ENCODE measurements around the gene NR1H2.
"Not testable (repeated sequence)": the region's sequence is repeated elsewhere in the genome, so short reads cannot be mapped to it uniquely, and the experiment has no call there.

NR1H2 gene

GRCh38 chr19:50376166-50377050, at the start of gene NR1H2:
Gene NR1H2 (plus strand): TSS chr19:50376457. CDS start chr19:50377606, 1,149 bp downstream.
- peak; percentile 98 for DNase-seq (ENCODE audit: low spot score)

DNA sequence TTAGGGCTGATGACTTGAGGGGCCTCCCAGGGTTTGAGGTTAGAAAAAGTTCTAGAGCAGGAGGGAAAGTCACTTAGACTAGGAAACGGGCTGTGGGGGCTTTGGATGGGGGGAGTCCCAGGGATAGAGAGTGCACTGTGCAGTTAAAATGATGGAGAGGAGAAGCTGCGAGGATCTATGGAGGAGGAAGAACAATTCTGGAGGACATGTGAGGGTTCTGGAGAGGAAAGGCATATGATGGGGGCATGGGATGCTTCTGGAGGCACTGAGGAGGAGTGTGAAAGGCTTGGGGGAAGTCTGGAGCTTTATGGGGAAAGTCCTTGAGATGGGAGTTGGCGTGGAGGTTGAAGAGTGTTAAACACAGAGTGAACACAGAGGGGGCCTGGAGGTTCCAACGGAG, 49.2 kb upstream of the NR1H2 start:
- DNase-seq (ENCODE audit: low spot score) = no peak

DNA sequence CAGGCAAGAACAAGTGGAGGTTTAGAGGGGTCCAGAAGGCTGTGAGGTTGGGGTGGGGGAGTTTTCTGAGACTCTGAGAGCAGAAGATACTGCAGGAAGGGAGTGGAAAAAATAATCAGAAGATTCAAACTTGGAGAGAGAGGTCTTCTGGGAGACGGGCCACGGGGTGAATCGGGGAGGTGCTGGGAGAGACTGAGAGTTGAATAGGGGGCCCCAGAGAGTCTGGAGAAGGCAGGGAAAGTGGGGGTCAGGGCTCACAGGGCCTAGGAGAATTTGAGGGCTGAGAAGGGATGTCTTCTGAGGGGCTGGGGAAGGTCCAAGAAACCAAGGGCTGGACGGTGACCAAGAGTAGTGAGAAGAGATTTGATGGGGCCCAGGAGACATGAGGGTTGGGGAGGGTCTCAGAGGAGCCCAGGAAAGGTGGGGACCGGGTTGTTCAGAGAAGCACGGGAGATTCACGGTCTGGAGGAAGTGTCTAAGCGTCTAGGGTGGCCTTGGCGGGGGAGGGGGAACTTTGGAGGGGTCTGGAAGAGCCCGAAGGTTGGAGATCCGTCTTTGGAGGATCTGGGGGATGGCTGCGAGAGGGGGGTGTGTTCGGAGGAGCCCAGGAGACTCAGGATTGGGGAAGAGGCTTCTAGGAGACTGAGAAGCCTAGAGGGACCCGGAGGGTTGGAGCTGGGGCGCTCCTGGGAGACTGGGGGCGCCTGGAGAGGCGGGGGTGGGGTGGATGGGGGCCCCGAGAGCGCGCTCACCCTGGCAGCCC, 48.6 kb upstream of the NR1H2 start:
- no peak for DNase-seq (ENCODE audit: low spot score)

DNA sequence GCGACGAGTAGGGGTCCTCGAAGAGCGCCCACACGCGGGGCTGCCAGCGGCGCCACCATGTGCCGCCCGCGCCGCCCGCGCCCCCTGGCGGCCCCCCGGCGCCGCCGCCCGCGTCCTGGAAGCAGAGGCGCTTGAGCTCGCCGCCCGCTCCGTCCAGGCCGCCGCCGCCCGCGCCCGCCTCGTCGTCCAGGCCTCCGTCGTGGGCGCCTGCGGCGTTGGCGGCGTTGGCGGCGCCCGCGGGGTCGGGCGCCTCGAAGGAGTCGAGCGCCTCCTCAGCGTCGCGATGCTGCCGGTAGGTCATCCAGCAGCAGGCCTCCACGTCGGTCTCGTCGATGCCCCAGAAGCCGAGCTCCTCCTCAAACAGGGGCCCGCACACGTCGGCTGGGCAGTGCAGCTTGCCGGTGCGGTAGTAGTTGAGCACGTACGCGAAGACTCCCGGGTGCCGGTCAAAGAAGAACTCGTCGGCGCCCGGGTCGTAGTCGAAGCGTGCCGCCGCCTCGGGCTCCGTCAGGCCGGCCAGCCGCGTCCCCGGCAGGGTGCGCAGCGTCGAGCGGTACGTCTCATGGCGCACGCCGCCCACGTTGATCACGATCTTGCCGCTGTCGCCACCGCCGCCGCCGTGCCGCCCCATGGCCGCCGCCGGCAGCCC, 47.9 kb upstream of the NR1H2 start:
- no peak for DNase-seq (ENCODE audit: low spot score)

GRCh38 chr19:50328873-50329145, 47.4 kb upstream of the NR1H2 start:
- no peak for DNase-seq (ENCODE audit: low spot score)

DNA sequence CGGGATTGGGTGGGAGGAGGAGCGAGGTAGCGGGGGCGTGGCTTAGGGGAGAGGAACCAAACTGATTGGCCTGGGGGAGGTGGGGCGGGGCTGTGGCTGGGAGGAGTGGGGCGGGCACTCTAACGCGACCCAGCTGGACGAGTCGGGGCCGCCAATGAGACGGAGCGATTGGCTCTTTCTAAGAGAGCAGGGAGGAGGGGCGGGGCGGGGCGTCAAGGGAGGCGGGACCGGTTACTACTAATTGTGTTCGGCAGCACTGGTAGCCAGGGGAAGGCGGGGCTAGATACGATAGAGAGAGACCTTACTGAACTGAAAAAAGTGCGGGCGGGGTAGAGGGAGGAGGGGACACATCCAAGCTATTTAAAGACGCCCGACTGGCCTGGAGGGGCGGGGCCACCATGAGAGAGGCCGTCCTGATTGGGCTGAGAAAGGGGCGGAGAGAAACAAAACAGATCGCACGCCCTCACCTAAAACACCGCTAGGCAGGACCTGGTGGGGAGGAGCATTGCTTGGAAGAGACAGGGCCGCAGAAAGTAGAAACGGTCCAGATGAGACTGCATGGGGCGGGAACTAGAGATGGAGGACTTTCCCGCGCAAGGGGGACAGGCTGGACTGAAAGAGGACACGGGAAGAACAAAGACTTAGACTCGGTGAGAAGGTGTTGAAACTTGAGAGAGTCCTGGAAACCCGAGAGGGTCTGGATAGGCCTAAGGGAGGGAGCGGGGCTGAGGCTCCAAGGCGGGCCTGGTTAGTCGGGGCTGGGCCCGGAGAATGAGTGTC, 46.9 kb upstream of the NR1H2 start, which contains the start of gene KCNC3:
Gene KCNC3, minus strand, starts transcription at position 232 of the 780 bp plus-strand sequence. CDS start 295 bp downstream, outside the sequence.
- DNase-seq (ENCODE audit: low spot score) = peak; percentile 100

DNA sequence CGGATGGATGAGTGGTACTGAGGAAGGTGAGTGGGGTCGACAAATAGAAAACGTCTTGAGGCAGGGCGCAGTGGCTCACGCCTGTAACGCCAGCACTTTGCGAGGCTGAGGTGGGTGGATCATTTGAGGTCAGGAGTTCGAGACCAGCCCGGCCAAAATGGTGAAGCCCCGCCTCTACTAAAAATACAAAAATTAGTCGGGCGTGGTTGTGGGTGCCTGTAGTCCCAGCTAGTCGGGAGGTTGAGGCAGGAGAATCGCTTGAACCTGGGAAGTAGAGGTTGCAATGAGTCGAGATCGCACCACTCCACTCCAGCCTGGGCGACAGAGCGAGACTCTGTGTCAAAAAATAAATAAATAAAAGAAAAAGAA, 46.3 kb upstream of the NR1H2 start:
- DNase-seq (ENCODE audit: low spot score) = not testable (repeated sequence)

GRCh38 chr19:50330365-50331078, 45.7 kb upstream of the NR1H2 start:
- DNase-seq (ENCODE audit: low spot score) = peak; percentile 94

GRCh38 chr19:50331221-50331993, 44.9 kb upstream of the NR1H2 start:
- no peak for DNase-seq (ENCODE audit: low spot score)

- DNase-seq (ENCODE audit: low spot score) = no peak
Measured at GRCh38 chr19:50331994-50332243, 44.3 kb upstream of the NR1H2 start.

- DNase-seq (ENCODE audit: low spot score) = no peak
Measured at GRCh38 chr19:50332244-50333038, 43.8 kb upstream of the NR1H2 start.

GRCh38 chr19:50333235-50333736, 43.0 kb upstream of the NR1H2 start:
- DNase-seq (ENCODE audit: low spot score) = peak; percentile 98

DNA sequence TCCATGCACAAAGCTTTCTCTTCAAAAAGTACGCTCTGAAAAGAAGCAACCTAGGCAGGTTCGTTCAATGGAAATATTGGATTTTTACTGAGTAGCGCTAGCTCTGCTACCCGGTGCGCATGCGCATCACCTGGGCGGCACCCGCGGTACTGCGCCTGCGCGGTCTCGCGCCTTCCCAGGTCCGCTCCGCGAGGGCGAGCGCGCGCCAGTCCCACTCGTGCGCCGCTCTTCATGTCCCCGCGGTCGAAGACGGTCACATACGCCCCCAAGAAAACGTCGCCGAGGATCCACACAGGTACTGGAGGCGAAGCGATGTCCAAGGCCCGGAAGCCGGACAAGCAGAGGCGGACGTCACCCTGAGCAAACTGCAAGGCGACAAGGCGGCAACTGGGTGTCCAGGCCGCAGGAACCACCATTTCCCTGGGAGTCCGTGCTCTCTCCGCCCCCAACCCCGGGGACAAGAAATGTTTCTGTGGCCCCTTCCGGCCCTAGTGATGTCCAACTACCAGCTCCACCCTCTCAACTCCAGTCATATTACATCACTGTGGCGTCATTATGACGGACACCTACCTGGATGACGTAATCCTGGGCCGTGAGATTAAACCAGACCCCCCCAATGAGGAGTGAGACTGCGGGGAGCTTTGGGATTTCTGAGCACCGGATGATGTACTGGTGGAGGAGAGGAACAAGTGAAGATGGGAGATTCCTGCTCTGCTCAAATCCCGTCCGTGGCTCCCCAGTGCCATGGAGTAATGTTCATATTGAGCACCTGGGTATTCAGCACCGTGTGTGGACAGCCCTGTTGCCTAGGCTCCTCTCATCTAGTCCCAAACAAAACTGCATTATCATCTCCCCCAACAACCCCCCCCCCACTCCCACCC, 42.3 kb upstream of the NR1H2 start:
- DNase-seq (ENCODE audit: low spot score) = peak; percentile 88

DNA sequence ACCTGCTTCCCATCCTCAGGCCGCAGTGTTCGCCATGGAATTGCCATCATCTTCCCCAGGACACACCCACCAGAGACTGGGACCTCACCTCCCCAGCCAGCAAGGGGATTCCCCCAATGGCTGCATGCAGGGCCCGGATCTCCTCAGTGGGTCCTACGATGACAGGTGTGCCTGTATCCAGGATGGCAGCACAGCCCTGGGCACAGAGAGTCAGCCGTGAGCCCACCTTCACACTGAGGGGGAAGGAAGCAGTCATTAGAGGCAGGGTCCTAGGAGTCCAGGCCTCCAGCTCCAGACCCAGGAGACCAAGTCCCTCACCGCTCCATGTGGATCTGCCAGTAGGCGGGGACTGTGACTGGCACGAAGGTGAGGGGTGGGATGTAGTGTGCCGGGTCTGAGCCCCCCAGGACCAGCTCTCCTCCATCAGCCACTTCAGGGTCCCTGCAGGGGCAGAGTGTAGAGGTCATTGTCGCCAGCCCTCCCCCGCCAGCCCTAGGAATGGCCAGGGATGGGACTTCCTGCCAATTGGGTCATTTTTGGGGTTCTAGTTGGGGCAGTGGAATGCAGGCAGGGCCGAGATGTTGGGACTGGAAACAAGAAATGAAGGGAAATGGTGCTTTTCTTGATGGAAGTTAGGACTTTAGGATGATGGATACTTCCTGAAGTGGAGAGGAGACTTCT, 41.4 kb upstream of the NR1H2 start:
- no peak for DNase-seq (ENCODE audit: low spot score)

DNA sequence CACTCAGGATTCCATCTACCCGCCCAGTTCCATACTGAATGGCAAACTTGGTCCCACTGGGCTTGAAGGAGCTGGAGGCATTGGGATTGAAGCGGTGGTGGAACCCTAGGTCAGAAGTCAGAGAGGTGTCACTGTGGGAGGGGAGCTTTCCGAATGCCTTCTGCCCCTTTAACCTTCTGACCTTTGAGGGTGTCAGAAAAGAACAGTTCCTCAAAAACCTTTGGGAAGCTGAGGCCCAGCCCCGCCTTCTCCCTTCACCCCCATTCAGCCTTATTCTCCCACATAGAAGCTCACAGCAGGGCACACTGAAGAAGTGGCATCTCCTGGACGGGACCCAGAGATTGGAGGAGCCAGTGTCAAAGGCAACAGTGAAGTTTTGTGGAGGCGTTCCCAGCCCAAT, 39.2 kb upstream of the NR1H2 start:
- DNase-seq (ENCODE audit: low spot score) = not testable (repeated sequence)

GRCh38 chr19:50340331-50340730, 35.9 kb upstream of the NR1H2 start:
- no peak for DNase-seq (ENCODE audit: low spot score)

GRCh38 chr19:50341091-50341564, 35.1 kb upstream of the NR1H2 start:
- no peak for DNase-seq (ENCODE audit: low spot score)
